ENCODE results near the gene AKAP5.

AKAP5 gene, protein sequence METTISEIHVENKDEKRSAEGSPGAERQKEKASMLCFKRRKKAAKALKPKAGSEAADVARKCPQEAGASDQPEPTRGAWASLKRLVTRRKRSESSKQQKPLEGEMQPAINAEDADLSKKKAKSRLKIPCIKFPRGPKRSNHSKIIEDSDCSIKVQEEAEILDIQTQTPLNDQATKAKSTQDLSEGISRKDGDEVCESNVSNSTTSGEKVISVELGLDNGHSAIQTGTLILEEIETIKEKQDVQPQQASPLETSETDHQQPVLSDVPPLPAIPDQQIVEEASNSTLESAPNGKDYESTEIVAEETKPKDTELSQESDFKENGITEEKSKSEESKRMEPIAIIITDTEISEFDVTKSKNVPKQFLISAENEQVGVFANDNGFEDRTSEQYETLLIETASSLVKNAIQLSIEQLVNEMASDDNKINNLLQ

GRCh38 chr14:64465191-64465822, at the start of gene AKAP5:
Gene AKAP5, plus strand, starts transcription at chr14:64465499. Its CDS starts 2,896 bp downstream, at chr14:64468395.
- peak; percentile 18 for DNase-seq (ENCODE audit: low read depth)

DNA sequence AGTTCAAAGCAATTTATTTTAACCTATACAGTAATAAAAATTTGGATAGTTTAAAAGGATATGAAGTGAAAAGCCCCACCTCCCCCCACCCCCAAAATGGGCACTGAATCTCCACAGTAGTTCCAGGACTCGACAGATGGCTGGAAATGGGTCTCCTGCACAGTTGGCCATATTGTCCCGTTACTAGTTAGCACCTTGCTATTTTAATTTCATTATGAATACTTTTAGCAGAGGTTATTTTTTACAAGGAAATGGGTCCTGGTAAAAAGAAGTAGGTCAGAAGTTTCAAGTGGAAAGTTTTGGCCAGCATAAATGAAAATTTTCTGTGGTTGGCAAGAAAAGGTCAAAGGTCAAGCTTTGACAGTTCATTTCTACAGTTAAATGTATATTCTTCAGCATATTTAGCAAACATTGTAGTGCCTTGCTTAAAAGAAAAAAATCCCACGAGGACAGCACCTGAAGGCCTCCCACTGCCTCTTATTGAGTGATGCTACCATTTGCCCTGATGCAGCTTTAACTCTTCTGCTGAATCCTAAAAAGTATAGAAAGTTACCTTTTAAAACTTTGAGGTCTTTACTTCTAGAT, 48.9 kb upstream of the AKAP5 start:
- DNase-seq (ENCODE audit: low read depth), result no peak

DNA sequence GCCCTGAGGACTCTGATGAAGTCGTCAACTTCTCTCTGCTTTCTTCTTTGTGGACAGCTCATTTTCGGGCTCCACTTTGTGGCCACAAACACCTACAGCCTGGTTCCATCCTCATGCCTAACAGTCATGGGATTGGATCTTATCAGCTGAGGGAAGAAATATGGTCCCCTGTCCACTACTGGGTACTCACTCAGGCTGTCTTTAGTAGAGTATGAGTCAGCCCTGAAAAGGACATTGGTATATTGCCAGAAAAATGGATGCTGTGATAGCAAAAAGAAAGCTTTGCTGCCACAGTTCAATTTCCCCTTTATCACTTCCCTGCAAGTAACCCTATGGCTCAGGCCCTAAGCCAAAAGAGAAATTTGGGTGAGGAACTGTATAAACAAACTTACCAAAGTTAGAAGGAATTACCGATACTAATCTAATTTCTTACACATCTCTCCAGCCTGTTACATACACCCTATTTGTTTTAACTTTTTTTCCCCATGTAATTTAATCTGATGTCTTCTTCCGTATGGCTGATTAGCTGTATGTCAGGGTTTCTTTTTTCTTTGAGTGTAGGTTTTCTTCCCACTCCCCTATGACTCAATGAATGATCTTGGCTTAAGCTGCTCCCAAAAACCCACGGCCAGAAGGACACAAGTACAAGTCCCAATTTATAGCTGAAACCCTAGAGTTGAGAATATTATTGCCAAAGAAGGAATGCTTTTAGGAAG, 48.1 kb upstream of the AKAP5 start:
- DNase-seq (ENCODE audit: low read depth), result peak; percentile 56

- no peak for DNase-seq (ENCODE audit: low read depth)
Measured at GRCh38 chr14:64417771-64418125, 47.6 kb upstream of the AKAP5 start.

DNA sequence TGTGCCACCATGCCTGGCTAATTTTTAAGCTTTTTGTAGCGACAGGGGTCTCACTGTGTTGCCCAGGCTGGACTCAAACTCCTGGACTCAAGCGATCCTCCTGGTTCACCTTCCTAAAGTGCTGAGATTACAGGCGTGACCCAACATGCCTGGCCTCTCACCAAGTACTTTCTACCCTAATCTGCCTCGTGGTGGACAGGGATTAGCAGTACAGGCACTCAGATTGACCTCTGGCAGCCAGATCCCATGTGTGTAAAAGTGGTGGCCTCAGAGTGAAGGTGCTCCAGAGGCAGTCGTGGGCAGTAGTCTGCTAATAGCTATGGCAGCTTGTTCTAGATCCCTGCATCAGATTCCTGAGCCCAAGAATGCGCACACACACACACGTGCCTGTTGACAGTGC, 46.3 kb upstream of the AKAP5 start:
- DNase-seq (ENCODE audit: low read depth), result peak; percentile 12

DNA sequence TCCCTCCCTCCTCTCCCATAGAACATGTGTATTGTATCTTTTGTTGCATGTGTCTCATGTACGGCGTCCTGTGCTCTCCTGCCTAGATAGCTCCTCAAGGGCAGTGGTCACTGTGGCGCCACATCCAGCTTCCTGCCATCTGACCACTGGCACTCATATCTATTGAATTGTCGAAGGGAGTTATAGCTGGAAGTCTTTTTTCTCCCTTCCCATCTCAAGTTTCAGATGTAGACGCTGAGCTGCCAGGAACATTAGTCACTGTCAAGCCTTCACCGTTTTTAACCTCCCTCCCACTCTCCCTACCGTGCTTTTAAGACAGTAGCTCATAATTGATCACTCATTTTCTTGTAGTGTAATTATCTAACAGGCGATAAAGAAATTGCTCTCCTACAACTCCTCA, 44.1 kb upstream of the AKAP5 start:
- peak; percentile 90 for DNase-seq (ENCODE audit: low read depth)

DNA sequence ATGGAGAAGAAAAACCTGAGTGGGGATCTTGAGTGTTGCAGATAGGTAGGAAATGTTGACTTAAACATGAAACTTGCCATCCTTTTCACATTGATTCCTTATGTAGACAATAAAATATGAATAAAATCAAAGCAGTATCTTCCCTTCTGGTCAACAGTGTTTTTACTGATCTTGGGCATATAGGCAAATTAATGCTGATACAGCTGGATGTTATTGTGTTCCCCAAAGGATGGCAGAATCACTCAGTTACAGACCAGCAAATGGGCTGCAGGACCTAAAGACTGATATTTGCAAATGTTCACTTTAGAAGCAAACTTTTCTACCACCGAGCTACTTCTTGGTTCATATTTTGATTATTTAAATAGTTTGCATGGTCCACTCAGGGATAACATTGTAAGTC, 43.3 kb upstream of the AKAP5 start:
- no peak for DNase-seq (ENCODE audit: low read depth)

- DNase-seq (ENCODE audit: low read depth), result peak; percentile 13
Measured at GRCh38 chr14:64422756-64423155, 42.5 kb upstream of the AKAP5 start.

DNA sequence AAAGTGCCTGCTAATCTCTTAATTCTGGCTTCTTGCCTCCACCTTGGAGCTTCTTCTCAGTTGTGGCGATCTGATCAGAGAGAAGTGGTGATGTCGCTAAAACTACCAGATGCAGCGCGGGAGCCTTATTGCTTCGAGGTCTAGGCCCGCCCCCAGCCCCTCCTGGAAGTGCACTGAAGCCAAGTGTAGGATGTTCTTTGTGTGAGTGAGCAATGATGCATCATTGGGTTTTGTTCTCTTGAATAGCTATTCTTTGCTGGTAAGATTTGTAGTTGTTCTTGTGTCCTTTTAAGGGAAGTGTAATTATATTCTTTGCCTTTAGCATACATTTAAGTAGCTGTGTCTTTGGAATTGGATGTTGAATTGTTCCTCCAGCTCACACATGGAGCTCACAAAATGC, 41.3 kb upstream of the AKAP5 start:
- DNase-seq (ENCODE audit: low read depth), result peak; percentile 66

- DNase-seq (ENCODE audit: low read depth), result peak; percentile 13
Measured at GRCh38 chr14:64434528-64434927, 30.8 kb upstream of the AKAP5 start.

DNA sequence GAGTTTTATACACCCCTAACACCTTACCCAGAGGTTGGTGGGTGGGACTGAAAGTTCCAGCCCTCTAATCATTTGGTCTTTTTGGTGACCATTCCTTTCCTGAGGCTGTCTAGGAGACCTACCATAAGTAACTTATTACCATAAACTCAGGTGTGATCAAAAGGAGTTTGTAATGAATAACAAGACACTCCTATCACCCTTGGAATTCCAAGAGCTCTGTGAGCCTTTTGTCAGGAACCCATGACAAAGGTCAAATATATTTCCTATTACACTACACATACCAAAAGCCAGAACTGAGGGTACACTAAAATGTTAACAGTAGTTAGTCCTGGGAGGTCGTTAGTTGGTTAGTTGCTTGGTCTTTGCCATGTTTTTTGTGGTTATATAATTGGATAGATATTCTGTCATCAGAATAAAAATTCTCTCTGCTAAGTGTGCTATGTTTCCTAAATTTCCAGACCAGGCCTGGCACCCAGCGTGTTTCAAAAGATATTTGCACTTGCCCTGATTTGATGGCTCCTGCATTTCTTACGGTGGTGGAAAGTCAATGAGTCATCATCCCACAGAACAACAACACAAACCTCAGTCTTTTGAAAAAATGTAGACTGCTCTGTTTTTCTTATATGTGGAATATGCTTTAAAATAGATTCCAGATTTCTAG, 27.0 kb upstream of the AKAP5 start:
- DNase-seq (ENCODE audit: low read depth), result peak; percentile 94

- DNase-seq (ENCODE audit: low read depth), result no peak
Measured at GRCh38 chr14:64439141-64439540, 26.2 kb upstream of the AKAP5 start.

DNA sequence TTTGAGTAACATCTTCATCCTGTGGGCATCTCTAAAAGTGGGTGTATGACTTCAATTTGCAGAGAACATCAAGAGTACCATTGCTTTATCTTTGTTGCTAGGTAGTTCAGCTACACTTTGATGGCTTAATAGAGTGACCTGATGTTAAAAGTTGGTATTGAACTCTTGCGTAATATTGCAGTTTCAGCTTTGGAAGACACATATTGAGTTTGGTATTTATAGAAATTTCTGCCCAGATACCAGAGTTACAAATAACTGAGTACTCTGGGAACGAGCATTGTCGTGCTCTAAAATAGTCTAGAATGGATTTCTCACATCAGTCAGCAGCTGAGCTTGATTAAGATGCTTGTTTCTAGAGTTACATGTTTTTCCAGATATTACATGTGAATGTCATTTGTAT, 24.8 kb upstream of the AKAP5 start:
- DNase-seq (ENCODE audit: low read depth), result peak; percentile 65

GRCh38 chr14:64442300-64442988, 22.9 kb upstream of the AKAP5 start:
- no peak for DNase-seq (ENCODE audit: low read depth)

- DNase-seq (ENCODE audit: low read depth), result no peak
Measured at GRCh38 chr14:64444140-64444539, 21.2 kb upstream of the AKAP5 start.

GRCh38 chr14:64444984-64445845, 20.1 kb upstream of the AKAP5 start:
- DNase-seq (ENCODE audit: low read depth), result peak; percentile 94

- DNase-seq (ENCODE audit: low read depth), result peak; percentile 30
Measured at GRCh38 chr14:64447876-64448670, 17.2 kb upstream of the AKAP5 start.

GRCh38 chr14:64450255-64450654, 15.0 kb upstream of the AKAP5 start:
- no peak for DNase-seq (ENCODE audit: low read depth)

DNA sequence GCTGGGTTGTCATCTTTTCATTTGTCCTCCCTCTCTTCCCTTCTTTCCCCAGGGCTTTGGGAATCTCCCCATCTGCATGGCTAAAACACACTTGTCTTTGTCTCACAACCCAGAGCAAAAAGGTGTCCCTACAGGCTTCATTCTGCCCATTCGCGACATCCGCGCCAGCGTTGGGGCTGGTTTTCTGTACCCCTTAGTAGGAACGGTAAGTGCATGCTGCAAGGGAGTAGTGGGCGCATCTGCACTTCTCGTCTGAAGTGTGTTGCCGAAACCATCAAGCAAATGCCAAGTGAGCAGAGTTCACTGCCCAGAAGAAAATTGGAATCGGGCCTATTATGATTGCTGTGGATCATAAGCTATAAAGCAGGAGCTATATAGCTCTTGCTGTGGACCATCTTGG, 10.6 kb upstream of the AKAP5 start:
- DNase-seq (ENCODE audit: low read depth), result no peak

Data from iris pigment epithelial cell (primary cell).